Measurements from ENCODE around the gene PHKB. TPM values are rescaled to one million over a fixed set of nuclear protein-coding genes. Genes with fewer than 3 reads are reported as not detected.

PHKB gene
- total RNA-seq, 4 donors from 2014 or later: 74.1 to 126 (median 101) TPM

GRCh38 chr16:47586121-47586520, 125.0 kb downstream of the PHKB start:
- 97 to 100% methylated on average over 3 of the region's 3 CpGs for WGBS, 2 donors (ENCODE audit: low coverage in 1 of 2)
- in situ Hi-C loops (cut with MboI; ENCODE audit: low pct_ligation_motif_present in 1 of 4, low pct_unique_long_range_greater_than_20kb in 1 of 4, low sequenced_read_pairs in 3 of 4): no loop called here
- no peak for DNase-seq
- Histone ChIP-seq H3K9me3 (no peaks in the 10 kb centered on the region), H3K4me3 (no peak overlapping the region), H3K4me1 (no peaks in the 10 kb centered on the region), H3K27ac (no peak overlapping the region), H3K36me3 (peaks cover 0 to 28% (median 5%) of the 10 kb centered on the region in 4 donors), H3K27me3 (no peaks in the 10 kb centered on the region)
- intact Hi-C loops (cut with DNase I; ENCODE audit: low total_unique reads): no loop called here
- TF ChIP-seq EP300 (IDR thresholded peaks at IDR 0.05; ENCODE audit: low read depth) (no peak), POLR2A (IDR thresholded peaks at IDR 0.05) (no peak), CTCF (IDR thresholded peaks at IDR 0.05) (no peak), POLR2AphosphoS5 (IDR thresholded peaks at IDR 0.05) (no peak)

GRCh38 chr16:47590472-47590871, 129.3 kb downstream of the PHKB start:
- intact Hi-C loops (cut with DNase I; ENCODE audit: low total_unique reads) (no loop called here), in situ Hi-C loops (cut with MboI; ENCODE audit: low pct_ligation_motif_present in 1 of 4, low pct_unique_long_range_greater_than_20kb in 1 of 4, low sequenced_read_pairs in 3 of 4) (no loop called here)
- peaks cover 0 to 5% (median 0%) of the 10 kb centered on the region in 4 donors for H3K4me1 ChIP-seq
- WGBS, 2 donors (ENCODE audit: low coverage in 1 of 2): 98 to 100% methylated on average over 1 to 2 of the region's 2 CpGs
- H3K27me3 ChIP-seq: no peaks in the 10 kb centered on the region
- no peak overlapping the region for H3K4me3 ChIP-seq
- H3K9me3 ChIP-seq: no peaks in the 10 kb centered on the region
- TF ChIP-seq POLR2AphosphoS5 (IDR thresholded peaks at IDR 0.05) (no peak), POLR2A (IDR thresholded peaks at IDR 0.05) (no peak), CTCF (IDR thresholded peaks at IDR 0.05) (no peak), EP300 (IDR thresholded peaks at IDR 0.05; ENCODE audit: low read depth) (no peak)
- H3K36me3 ChIP-seq: peaks cover 0 to 54% (median 11%) of the 10 kb centered on the region in 4 donors
- no peak for DNase-seq
- H3K27ac ChIP-seq: no peak overlapping the region

DNA sequence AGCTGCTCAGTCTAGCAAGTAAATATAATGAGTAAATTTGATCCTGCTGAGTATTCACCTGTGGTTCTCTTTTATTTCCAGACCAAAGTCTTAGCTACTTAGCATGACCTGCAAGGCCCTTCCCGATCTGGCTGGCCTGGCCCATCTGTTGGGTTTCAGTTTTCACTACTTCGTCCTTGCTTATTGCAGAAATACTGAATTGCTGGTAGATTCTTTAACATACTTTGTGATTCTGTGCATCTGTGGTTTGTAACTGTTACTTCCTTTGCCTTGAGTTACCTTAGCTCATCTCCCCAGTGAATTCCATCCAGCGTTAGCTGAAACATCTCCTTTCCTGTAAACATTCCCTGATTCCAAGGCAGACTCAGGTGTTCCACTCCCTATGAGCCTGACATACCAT, 131.1 kb downstream of the PHKB start:
- H3K4me3 ChIP-seq: no peak overlapping the region
- H3K4me1 ChIP-seq: peaks cover 0 to 5% (median 0%) of the 10 kb centered on the region in 4 donors
- WGBS, 2 donors (ENCODE audit: low coverage in 1 of 2): 73 to 80% methylated on average over 3 of the region's 3 CpGs
- DNase-seq: no peak
- peaks cover 0 to 60% (median 11%) of the 10 kb centered on the region in 4 donors for H3K36me3 ChIP-seq
- H3K27me3 ChIP-seq: no peaks in the 10 kb centered on the region
- TF ChIP-seq EP300 (IDR thresholded peaks at IDR 0.05; ENCODE audit: low read depth): no peak
- in situ Hi-C loops (cut with MboI; ENCODE audit: low pct_ligation_motif_present in 1 of 4, low pct_unique_long_range_greater_than_20kb in 1 of 4, low sequenced_read_pairs in 3 of 4) (no loop called here), intact Hi-C loops (cut with DNase I; ENCODE audit: low total_unique reads) (no loop called here)
- H3K9me3 ChIP-seq: no peaks in the 10 kb centered on the region
- no peak overlapping the region for H3K27ac ChIP-seq

GRCh38 chr16:47599512-47599911, 138.4 kb downstream of the PHKB start:
- Histone ChIP-seq H3K27ac (no peak overlapping the region), H3K4me3 (no peak overlapping the region), H3K36me3 (peaks cover 0 to 15% (median 0%) of the 10 kb centered on the region in 4 donors), H3K9me3 (no peaks in the 10 kb centered on the region), H3K4me1 (no peaks in the 10 kb centered on the region), H3K27me3 (no peaks in the 10 kb centered on the region)
- TF ChIP-seq POLR2AphosphoS5 (IDR thresholded peaks at IDR 0.05) (no peak), EP300 (IDR thresholded peaks at IDR 0.05; ENCODE audit: low read depth) (no peak), CTCF (IDR thresholded peaks at IDR 0.05) (no peak), POLR2A (IDR thresholded peaks at IDR 0.05) (no peak)
- 83 to 96% methylated on average over 2 of the region's 2 CpGs for WGBS, 2 donors (ENCODE audit: low coverage in 1 of 2)
- DNase-seq: no peak
- intact Hi-C loops (cut with DNase I; ENCODE audit: low total_unique reads): no loop called here
- in situ Hi-C loops (cut with MboI; ENCODE audit: low pct_ligation_motif_present in 1 of 4, low pct_unique_long_range_greater_than_20kb in 1 of 4, low sequenced_read_pairs in 3 of 4): no loop called here

- in situ Hi-C loops (cut with MboI; ENCODE audit: low pct_ligation_motif_present in 1 of 4, low pct_unique_long_range_greater_than_20kb in 1 of 4, low sequenced_read_pairs in 3 of 4) (no loop called here), intact Hi-C loops (cut with DNase I; ENCODE audit: low total_unique reads) (no loop called here)
- H3K27me3 ChIP-seq: no peaks in the 10 kb centered on the region
- H3K9me3 ChIP-seq: no peaks in the 10 kb centered on the region
- peaks cover 0 to 14% (median 0%) of the 10 kb centered on the region in 4 donors for H3K36me3 ChIP-seq
- no peaks in the 10 kb centered on the region for H3K4me1 ChIP-seq
- no peak for TF ChIP-seq EP300 (IDR thresholded peaks at IDR 0.05; ENCODE audit: low read depth)
- TF ChIP-seq POLR2AphosphoS5 (IDR thresholded peaks at IDR 0.05): no peak
- TF ChIP-seq CTCF (IDR thresholded peaks at IDR 0.05): no peak
- no peak for TF ChIP-seq POLR2A (IDR thresholded peaks at IDR 0.05)
- 94% methylated on average over 6 of the region's 6 CpGs for WGBS, 2 donors (ENCODE audit: low coverage in 1 of 2)
- no peak overlapping the region for H3K4me3 ChIP-seq
- DNase-seq: no peak
- no peak overlapping the region for H3K27ac ChIP-seq
These were observed 139.2 kb downstream of the PHKB start for GRCh38 chr16:47600376-47600775.
